SK-N-MC (cell line): Measurements from ENCODE around the gene PGRMC1.

Experiments
- EZH2 ChIP-seq: fragments of 200-600 bp; sonication (generic); IDR thresholded peaks from one replicate; pipeline ENCODE4 v1.6.1; 2017; ENCODE audit warnings: antibody characterized with exemption
- POLR2AphosphoS5 ChIP-seq: IDR thresholded peaks from 2 replicates; pipeline ENCODE4 v1.6.1; 2012; ENCODE audit warnings: mild to moderate bottlenecking, low read depth, low read length, borderline replicate concordance

DNA sequence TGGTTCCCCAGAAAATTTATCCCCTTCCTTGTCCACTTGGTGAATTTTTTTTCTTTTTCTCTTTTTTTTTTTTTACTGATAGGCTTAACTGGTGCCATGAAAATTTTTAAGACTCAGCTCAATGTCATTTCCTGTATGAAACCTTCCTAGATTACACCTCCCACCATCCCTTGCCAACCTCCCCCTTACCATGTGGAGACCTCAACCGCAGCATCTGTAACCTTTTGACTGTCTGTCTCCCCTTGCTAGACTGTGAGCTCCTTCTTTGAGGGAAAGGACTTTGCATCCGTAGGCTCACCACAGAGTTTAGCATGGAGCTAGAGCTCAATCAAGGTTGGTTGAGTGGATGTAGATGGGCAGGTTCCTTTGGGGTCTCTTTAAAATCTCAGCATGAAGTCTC is 5.2 kb upstream of the PGRMC1 start:
- no peak for TF ChIP-seq EZH2
- no peak for TF ChIP-seq POLR2AphosphoS5
